A204.1 (cell line): Measurements from ENCODE around the gene PPP1CC.

Experiments
- FAIRE-seq: peaks from 2 replicates; lab custom pipeline; 2012; peaks lifted over from hg19 to GRCh38; lab: Jason Lieb, UNC

Gene PPP1CC

GRCh38 chr12:110687396-110688169 is 55.1 kb downstream of the PPP1CC start:
- no peak for FAIRE-seq

DNA sequence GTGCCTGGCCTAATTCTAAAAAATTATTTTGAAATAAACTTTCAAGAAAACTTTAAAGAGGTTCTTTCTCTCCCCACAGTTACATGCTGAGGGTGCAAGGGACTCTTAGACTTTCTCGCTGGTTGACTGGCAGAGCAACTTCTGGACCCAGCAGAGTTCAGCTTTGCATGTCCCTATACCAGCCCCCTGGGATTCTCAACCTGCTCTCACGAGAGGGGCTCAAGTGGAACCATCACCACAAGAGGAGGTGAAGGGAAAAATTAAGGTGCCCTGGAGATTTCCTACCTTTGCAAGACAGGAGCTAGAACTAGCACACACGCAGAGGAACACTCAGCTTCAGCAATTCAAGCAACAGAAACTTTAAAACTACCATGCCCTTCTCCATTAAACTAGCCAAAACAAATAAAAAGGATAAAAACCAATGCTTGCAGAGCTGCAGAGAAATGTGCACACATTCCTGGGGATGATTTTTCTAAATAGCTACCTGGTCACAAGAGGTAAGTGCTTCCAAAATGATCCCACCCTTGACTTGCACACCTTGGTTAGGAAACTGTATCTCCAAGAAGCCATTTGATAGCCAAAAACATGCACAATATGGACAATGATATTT is 56.3 kb downstream of the PPP1CC start:
- FAIRE-seq: no peak

GRCh38 chr12:110684312-110684836 is 58.3 kb downstream of the PPP1CC start:
- FAIRE-seq: no peak

GRCh38 chr12:110683888-110684287 is 58.8 kb downstream of the PPP1CC start:
- FAIRE-seq: no peak

DNA sequence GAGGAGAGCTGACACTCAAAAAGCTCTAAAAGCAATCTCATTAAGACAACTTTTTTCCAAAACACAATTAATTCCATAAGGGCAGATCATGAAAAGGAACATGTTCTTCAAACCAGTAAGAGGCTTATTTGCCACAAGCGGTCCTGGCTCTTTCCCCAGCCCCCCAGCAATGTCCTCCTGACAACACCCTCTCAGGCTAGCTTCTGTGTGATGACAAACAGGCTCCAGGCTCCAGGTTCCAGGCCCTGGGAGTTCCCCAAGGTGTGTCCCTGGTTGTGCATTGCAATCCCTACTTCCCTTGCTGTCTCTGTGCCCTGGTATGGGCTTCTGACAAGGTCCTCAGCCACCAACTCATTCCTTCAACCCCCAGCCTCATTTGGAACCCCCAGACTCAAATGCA is 62.7 kb downstream of the PPP1CC start:
- no peak for FAIRE-seq

- no peak for FAIRE-seq
Observed at GRCh38 chr12:110679201-110679600, 63.5 kb downstream of the PPP1CC start.

- FAIRE-seq: no peak
Observed at GRCh38 chr12:110677982-110678381, 64.7 kb downstream of the PPP1CC start.

DNA sequence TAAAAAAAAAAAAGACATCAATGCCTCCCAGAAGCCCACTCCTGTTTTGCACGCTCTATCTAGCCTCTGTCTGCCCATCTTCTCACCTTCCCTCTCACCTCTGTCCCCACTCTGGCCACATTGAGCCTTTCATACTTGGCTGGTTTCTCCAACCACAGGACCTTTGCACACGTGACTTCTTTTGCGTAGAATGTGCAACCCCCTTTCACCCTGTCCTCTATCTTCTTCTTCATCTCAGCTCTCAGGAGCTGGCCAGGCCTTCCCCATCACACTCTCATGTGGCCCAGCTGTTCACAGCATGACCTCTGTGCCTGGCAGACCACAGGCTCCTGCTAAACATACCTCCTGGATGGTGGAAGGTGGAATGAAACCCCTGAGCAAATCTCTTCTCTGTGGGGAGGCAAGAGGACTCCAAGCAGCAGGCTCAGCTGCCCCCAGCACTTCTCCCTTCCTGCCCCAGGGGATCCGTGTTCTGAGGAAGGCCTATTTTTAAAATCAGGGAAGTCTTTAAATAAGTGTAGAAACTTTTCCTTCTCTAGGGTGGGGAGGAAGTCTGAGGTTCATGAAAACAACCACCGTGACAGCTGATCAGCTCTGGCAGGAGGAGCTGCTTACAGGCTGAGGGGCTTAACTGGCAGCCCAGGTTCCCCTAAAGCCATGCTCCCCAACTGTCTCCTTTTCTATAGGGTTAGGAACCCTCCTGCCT is 65.3 kb downstream of the PPP1CC start:
- FAIRE-seq: no peak

DNA sequence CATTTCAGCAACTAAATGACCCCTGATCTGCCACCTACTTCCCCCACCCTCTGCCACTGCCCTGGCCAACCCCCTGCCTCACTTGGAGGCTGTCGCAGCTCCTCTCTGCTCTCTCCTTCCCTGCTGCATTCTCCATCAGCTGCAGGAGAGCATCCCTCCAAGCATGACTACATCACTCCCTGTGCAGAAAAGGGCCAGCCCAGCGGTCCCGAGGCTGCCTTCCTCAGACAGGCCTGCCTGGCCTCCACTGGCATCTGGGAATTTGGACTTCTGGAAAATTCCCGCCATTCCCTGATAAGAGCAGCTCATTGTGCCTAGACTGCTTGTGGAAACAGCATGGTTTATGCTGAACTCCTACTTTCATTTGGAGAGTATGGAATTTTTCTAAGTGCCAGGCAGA is 66.5 kb downstream of the PPP1CC start:
- no peak for FAIRE-seq

GRCh38 chr12:110670161-110670701 is 72.5 kb downstream of the PPP1CC start:
- no peak for FAIRE-seq
